NCI-H2227 (cell line): Measurements from ENCODE around the gene PRKCA.
"Not testable (repeated sequence)": the region's sequence is repeated elsewhere in the genome, so short reads cannot be mapped to it uniquely, and the experiment has no call there.

Experiments
- DNase-seq: peaks from one replicate; lab custom pipeline; 2025; ENCODE audit not compliant: unreplicated experiment; lab: John Stamatoyannopoulos, UW

Gene PRKCA

GRCh38 chr17:66287911-66288310, 14.5 kb upstream of the PRKCA start:
- DNase-seq: no peak

- DNase-seq: no peak
These were observed 12.2 kb upstream of the PRKCA start for GRCh38 chr17:66290101-66290722.

GRCh38 chr17:66292353-66292752, 10.1 kb upstream of the PRKCA start:
- DNase-seq: no peak

- no peak for DNase-seq
These were observed 6.1 kb upstream of the PRKCA start for GRCh38 chr17:66296289-66296725.

GRCh38 chr17:66297443-66297842, 5.0 kb upstream of the PRKCA start:
- not testable (repeated sequence) for DNase-seq

- DNase-seq: no peak
These were observed 2.7 kb upstream of the PRKCA start for GRCh38 chr17:66299711-66300110.

- no peak for DNase-seq
These were observed 1.5 kb upstream of the PRKCA start for GRCh38 chr17:66300956-66301355.

- no peak for DNase-seq
These were observed 998 bp upstream of the PRKCA start for GRCh38 chr17:66301367-66301863.

GRCh38 chr17:66302761-66303626, 581 bp downstream of the PRKCA start:
- peak; percentile 45 for DNase-seq

- peak; percentile 33 for DNase-seq
These were observed 2.1 kb downstream of the PRKCA start for GRCh38 chr17:66304304-66305174.

- DNase-seq: no peak
These were observed 4.0 kb downstream of the PRKCA start for GRCh38 chr17:66306446-66306845.

GRCh38 chr17:66307257-66307656, 4.8 kb downstream of the PRKCA start:
- DNase-seq: no peak

- no peak for DNase-seq
These were observed 6.4 kb downstream of the PRKCA start for GRCh38 chr17:66308856-66309255.

GRCh38 chr17:66309793-66310192, 7.4 kb downstream of the PRKCA start:
- DNase-seq: no peak

GRCh38 chr17:66310528-66311148, 8.2 kb downstream of the PRKCA start:
- DNase-seq: no peak

GRCh38 chr17:66312912-66313311, 10.5 kb downstream of the PRKCA start:
- DNase-seq: no peak

GRCh38 chr17:66313325-66313724, 10.9 kb downstream of the PRKCA start:
- no peak for DNase-seq

GRCh38 chr17:66313995-66314659, 11.7 kb downstream of the PRKCA start:
- DNase-seq: no peak

GRCh38 chr17:66317629-66318028, 15.2 kb downstream of the PRKCA start:
- no peak for DNase-seq

GRCh38 chr17:66319226-66319625, 16.8 kb downstream of the PRKCA start:
- DNase-seq: no peak
